SK-N-SH (cell line): Measurements from ENCODE around the gene PPIC.

Source experiments
- FOSL2 ChIP-seq: IDR thresholded peaks from 2 replicates; pipeline ENCODE4 v1.4.0; 2012; ENCODE audit warnings: low read depth, mild to moderate bottlenecking, moderate library complexity, borderline replicate concordance
- GABPA ChIP-seq: IDR thresholded peaks from 2 replicates; pipeline ENCODE4 v1.4.0; 2012; ENCODE audit warnings: low read depth, mild to moderate bottlenecking
- GATA2 ChIP-seq: sonication (generic); formaldehyde crosslinking; IDR thresholded peaks from 2 replicates; pipeline ENCODE4 v1.5.0; 2020; ENCODE audit warnings: mild to moderate bottlenecking, missing genetic modification reagents
- MXI1 ChIP-seq: IDR thresholded peaks from 2 replicates; pipeline ENCODE4 v1.6.1; 2012; ENCODE audit warnings: mild to moderate bottlenecking, low read depth, low read length, improper control_type of control experiment
- PBX3 ChIP-seq: IDR thresholded peaks from 2 replicates; pipeline ENCODE4; 2012
- SIN3A ChIP-seq: IDR thresholded peaks from 2 replicates; pipeline ENCODE4 v1.6.1; 2012; ENCODE audit warnings: low read depth, mild to moderate bottlenecking, low read length, moderate library complexity, borderline replicate concordance
- TAF1 ChIP-seq: IDR thresholded peaks from 2 replicates; pipeline ENCODE4 v1.6.1; 2012; ENCODE audit warnings: low read depth, mild to moderate bottlenecking, low read length, moderate library complexity, borderline replicate concordance
- USF2 ChIP-seq: fragments of 150-350 bp; IDR thresholded peaks from 2 replicates; pipeline ENCODE4 v1.6.1; 2017; ENCODE audit warnings: antibody characterized with exemption, low read length, low read depth, borderline replicate concordance
- YY1 ChIP-seq: IDR thresholded peaks from 2 replicates; pipeline ENCODE4 v1.4.0; 2012; ENCODE audit warnings: low read depth, mild to moderate bottlenecking
- TF ChIP-seq, protein P1 (sequence below): fragments of 200-600 bp; sonication (generic); IDR thresholded peaks from 2 replicates; pipeline ENCODE4 v1.6.1; 2017; ENCODE audit warnings: antibody characterized with exemption, mild to moderate bottlenecking, moderate library complexity
- TF ChIP-seq, protein P2 (sequence below): IDR thresholded peaks from 2 replicates; pipeline ENCODE4 v1.4.0; 2012; ENCODE audit warnings: low read depth

GRCh38 chr5:122981846-122982245 lies 54.7 kb downstream of the PPIC start:
- TF ChIP-seq, protein P1, sequence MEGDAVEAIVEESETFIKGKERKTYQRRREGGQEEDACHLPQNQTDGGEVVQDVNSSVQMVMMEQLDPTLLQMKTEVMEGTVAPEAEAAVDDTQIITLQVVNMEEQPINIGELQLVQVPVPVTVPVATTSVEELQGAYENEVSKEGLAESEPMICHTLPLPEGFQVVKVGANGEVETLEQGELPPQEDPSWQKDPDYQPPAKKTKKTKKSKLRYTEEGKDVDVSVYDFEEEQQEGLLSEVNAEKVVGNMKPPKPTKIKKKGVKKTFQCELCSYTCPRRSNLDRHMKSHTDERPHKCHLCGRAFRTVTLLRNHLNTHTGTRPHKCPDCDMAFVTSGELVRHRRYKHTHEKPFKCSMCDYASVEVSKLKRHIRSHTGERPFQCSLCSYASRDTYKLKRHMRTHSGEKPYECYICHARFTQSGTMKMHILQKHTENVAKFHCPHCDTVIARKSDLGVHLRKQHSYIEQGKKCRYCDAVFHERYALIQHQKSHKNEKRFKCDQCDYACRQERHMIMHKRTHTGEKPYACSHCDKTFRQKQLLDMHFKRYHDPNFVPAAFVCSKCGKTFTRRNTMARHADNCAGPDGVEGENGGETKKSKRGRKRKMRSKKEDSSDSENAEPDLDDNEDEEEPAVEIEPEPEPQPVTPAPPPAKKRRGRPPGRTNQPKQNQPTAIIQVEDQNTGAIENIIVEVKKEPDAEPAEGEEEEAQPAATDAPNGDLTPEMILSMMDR, result no peak
- TF ChIP-seq PBX3 (no peak), GABPA (no peak), YY1 (no peak), SIN3A (no peak), USF2 (no peak), FOSL2 (no peak), TAF1 (no peak), GATA2 (CRISPR knock-in tag) (no peak), MXI1 (no peak)
- TF ChIP-seq, protein P2, sequence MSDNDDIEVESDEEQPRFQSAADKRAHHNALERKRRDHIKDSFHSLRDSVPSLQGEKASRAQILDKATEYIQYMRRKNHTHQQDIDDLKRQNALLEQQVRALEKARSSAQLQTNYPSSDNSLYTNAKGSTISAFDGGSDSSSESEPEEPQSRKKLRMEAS, result no peak
